T-helper 1 cell treated with Interleukin-12 subunit alpha and Interleukin-12 subunit beta and Interleukin-4 antibody, amounts not matched to agents 30 ng/mL and 1 ng/mL, for 36 hours (primary cell): ENCODE measurements around the gene CPEB2. TPM values are rescaled to one million over a fixed set of nuclear protein-coding genes. Genes with fewer than 3 reads are reported as not detected.

ENCODE experiments used
- intact Hi-C: fragments of 100-400 bp; cut with micrococcal nuclease; formaldehyde crosslinking; loops from one replicate; pipeline ENCODE4 v1.15.1; 2024
- total RNA-seq: library from RNA; stranded (reverse); gene quantifications from 2 replicates; pipeline ENCODE4 v1.2.3, GENCODE V29; 2022

The CPEB2 gene
- total RNA-seq, 1 donor from 2014 or later = 19.9 TPM

GRCh38 chr4:15116509-15117079 lies 114.3 kb downstream of the CPEB2 start:
- intact Hi-C loops = no loop called here

DNA sequence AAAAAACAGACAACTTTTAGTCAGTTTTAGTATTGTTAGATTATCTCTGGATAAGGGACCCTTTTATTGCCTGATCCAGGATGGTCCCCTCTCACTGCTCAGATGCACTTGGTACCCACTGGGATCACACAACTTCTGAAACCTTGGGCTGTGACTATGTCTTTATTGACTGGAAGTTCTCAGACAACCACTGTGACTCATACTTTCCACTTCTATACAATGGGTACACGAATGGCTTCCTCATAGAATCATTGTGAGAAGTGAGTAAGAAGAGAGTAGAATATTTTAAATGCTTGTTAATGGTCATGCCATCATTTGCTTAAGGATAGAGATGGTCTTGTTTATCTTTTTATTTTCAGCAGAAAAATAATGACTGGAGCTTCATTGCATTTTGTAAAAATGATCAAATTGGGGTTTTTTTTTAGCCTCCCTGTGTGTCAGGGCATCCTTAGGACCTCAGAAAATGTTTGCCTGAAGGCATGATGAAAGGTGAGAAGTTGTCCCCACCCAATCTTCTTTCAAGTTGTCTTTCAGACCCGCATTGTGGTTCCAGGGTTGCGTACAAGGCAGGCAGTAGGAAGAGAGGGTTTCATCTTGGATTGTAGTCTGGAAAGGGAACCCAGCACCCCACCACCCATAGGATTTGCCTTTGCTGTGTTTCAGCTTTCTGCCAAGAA lies 115.1 kb downstream of the CPEB2 start:
- intact Hi-C loops = no loop called here

- intact Hi-C loops = no loop called here
These were observed 116.0 kb downstream of the CPEB2 start for GRCh38 chr4:15118292-15118691.
